GM18873 (cell line): ENCODE results near the gene TGFBI.

Source experiments
- ATAC-seq: cut with Tn5 transposase; IDR thresholded peaks from one replicate; pipeline ENCODE4 v1.9.1; 2021; ENCODE audit warnings: mild to moderate bottlenecking, moderate library complexity, moderate number of reproducible peaks; ENCODE audit not compliant: unreplicated experiment, low FRiP score

TGFBI gene

GRCh38 chr5:136028782-136029742, at the start of gene TGFBI:
Gene TGFBI (plus strand): TSS chr5:136028988. CDS start chr5:136029056, 68 bp downstream.
- ATAC-seq: no peak

GRCh38 chr5:135978993-135979392, 49.8 kb upstream of the TGFBI start:
- no peak for ATAC-seq

GRCh38 chr5:135979510-135979909, 49.3 kb upstream of the TGFBI start:
- no peak for ATAC-seq

GRCh38 chr5:135980620-135981019, 48.2 kb upstream of the TGFBI start:
- ATAC-seq: no peak

GRCh38 chr5:135985951-135986350, 42.8 kb upstream of the TGFBI start:
- no peak for ATAC-seq

GRCh38 chr5:135986401-135986800, 42.4 kb upstream of the TGFBI start:
- no peak for ATAC-seq

GRCh38 chr5:135986891-135987401, 41.8 kb upstream of the TGFBI start:
- no peak for ATAC-seq

- no peak for ATAC-seq
These were observed 40.2 kb upstream of the TGFBI start for GRCh38 chr5:135988546-135988945.

- no peak for ATAC-seq
These were observed 39.1 kb upstream of the TGFBI start for GRCh38 chr5:135989686-135990085.

- no peak for ATAC-seq
These were observed 38.1 kb upstream of the TGFBI start for GRCh38 chr5:135990528-135991255.

- ATAC-seq: no peak
These were observed 37.4 kb upstream of the TGFBI start for GRCh38 chr5:135991429-135991828.

- ATAC-seq: no peak
These were observed 35.4 kb upstream of the TGFBI start for GRCh38 chr5:135993335-135993879.

GRCh38 chr5:135993880-135994636, 34.7 kb upstream of the TGFBI start:
- ATAC-seq: no peak

GRCh38 chr5:135995976-135996375, 32.8 kb upstream of the TGFBI start:
- ATAC-seq: no peak

- no peak for ATAC-seq
These were observed 32.2 kb upstream of the TGFBI start for GRCh38 chr5:135996611-135997010.

GRCh38 chr5:135997673-135998335, 31.0 kb upstream of the TGFBI start:
- no peak for ATAC-seq

- no peak for ATAC-seq
These were observed 29.9 kb upstream of the TGFBI start for GRCh38 chr5:135998889-135999288.

- ATAC-seq: no peak
These were observed 29.2 kb upstream of the TGFBI start for GRCh38 chr5:135999406-136000139.

GRCh38 chr5:136000147-136000546, 28.6 kb upstream of the TGFBI start:
- ATAC-seq: no peak
